EL (cell line): ENCODE results near the gene CRK.
"Not testable (repeated sequence)": the region's sequence is repeated elsewhere in the genome, so short reads cannot be mapped to it uniquely, and the experiment has no call there.

Experiments
- DNase-seq: peaks from one replicate; pipeline ENCODE4 v3.0.0-alpha.2; 2016

The CRK gene

DNA sequence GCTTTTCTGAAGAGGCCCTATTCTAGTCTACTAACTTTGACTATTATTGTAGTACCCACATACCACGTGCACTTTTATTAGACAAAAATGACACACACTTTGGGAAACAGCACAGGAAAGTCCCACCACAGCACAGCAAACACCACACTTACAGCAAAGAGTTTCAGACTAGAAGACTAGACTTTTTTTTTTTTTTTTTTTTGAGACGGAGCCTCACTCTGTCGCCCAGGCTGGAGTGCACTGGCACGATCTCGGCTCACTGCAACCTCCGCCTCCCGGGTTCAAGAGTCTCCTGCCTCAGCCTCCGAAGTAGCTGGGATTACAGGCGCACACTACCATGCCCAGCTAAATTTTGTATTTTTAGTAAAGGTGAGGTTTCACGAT is 76.1 kb downstream of the CRK start:
- no peak for DNase-seq

DNA sequence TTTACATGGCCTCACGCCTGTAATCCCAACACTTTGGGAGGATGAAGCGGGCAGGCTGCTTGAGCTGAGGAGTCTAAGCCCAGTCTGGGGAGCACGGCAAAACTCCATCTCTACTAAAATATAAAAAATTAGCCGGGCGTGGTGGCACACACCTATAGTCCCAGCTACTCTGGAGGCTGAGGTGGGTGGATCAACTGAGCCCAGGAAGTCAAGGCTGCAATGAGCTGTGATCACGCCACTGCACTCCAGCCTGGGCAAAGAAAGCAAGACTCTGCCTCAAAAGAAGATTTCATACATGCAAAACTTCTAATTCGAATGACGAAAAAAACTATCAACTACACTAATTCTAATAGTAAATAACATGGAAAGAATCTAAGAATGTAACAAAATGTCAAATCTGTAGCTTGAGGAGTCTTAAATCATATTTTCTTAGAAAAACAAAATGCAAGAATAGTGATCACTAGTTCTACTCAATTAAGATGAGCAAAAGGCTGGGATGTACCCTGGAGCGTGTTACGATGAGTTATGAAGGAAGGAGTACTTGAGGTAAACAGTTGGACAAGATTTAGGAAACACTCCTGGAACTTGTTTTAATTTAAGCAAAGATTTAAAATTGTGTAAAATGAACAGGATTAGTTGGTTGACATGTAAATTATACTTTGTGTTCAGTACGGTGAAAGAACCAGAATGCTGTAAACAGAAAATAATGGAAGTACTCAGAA is 76.7 kb downstream of the CRK start:
- no peak for DNase-seq

DNA sequence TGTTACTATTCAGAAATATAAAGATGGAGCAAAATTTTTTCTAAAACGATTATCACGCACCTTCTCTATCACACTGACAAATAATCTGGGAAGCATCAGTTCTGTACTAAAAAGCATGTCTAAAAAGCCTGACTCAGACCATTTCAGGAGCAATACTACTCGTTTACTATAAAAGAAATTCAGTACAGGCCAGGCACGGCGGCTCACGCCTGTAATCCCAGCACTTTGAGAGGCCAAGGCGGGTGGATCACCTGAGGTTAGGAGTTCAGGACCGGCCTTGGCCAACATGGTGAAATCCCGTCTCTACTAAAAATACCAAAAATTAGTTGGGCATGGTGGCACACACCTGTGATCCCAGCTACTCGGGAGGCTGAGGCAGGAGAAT is 77.6 kb downstream of the CRK start:
- DNase-seq: not testable (repeated sequence)

DNA sequence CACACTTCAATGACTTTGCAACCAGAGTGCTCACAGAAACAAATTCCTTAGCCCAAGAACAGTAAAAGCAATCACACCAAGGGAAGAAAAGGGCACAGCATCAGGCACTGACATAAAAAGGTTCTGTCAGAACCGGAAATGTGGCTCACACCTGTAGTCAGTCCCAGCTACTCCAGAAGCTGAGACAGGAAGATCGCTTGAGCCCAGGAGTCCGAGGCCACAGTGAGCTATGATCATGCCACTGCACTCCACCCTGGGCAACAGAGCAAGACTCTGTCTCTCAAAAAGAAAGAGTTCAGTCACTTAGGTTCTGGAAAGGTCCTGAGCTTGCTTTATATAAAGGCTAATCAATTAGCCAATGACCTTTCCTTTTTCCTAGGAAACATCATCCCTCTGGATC is 78.7 kb downstream of the CRK start:
- DNase-seq: no peak

DNA sequence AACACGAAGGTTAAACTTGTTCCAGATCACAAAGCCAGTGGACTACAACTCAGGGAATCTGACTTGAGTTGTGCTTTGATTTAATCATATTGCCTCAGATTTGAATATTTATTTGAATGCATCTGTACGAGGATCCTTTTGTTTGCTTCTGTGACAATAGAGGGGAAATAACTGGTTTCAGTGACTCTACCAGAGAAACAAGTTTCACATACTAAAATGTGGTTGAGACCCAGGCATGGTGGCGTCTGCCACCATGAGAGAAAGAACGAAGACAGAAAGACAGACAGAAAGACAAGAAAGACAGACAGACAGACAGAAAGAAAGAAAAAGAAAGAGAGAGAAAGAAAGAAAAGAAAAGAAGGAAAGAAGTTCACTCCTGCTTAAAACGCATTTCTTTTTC is 80.0 kb downstream of the CRK start:
- DNase-seq: no peak

DNA sequence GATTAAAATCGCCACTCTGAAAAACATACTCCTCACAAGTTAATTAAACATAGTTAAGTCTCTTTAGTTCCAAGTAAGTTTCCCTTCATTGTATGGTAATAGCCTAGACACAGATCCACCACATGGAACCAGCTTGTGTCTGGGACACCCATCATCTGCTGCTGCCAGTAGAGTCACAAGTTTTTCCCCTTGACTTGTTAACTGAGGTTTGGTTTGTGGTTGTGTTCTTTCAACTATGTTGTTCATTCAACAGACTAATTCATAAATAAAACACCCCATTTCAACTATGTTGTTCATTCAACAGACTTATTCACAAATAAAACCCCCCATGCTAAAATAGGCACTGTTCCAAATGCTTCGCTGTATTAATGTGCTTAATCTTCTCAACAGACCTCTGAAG is 80.4 kb downstream of the CRK start:
- no peak for DNase-seq

DNA sequence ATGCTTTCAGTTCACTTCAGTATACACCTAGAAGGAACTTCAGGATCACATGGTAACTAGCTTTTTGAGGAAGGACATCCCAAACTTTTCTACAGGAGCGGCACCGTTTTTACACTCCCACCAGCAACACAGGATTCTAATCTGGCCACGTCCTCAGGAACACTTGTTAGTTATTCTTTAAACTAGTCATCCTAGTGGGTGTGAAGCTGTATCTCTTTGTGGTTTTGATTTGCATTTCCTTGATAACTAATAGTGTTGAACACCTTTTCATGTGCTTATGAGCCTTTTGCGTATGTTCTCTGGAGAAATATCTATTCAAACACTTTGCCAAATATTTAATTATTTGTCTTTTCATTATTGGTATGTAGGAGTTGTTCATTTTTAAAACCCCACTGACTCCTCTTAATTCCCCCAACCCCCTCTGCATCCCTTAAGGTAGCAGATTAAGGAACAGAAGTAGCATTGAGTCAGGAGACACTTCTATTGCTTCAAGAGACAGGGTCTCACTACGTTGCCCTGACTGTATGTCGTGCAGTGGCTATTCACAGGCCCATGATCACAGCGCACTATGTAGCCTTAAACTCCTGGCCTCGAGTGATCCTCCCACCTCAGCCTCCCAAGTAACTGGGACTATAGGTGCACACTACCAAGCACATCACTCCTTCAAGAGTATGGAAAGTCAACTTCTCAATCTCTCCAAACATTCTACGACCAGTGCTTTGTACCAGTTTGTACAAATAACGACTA is 81.4 kb downstream of the CRK start:
- DNase-seq: no peak

DNA sequence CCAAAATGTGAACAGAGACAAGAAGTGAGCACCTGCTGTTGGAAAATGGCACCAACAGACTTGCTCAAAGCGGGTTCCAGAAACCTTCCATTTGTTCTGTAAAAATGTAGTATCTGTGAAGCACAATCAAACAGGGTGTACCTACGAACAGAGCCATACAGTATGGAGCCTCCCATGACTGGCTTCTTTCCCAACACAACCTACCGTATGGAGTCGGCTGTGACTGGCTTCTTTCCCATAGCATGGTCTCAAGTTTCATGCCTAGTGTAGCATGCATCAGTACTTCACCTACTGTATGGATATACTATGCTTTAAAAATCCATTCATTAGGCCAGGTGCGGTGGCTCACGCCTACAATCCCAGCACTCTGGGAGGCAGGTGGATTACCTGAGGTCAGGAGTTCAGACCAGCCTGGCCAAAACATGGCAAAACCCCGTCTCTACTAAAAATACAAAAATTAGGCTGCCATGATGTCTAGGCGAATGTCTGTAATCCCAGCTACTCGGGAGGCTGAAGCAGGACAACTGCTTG is 82.3 kb downstream of the CRK start:
- DNase-seq: no peak

DNA sequence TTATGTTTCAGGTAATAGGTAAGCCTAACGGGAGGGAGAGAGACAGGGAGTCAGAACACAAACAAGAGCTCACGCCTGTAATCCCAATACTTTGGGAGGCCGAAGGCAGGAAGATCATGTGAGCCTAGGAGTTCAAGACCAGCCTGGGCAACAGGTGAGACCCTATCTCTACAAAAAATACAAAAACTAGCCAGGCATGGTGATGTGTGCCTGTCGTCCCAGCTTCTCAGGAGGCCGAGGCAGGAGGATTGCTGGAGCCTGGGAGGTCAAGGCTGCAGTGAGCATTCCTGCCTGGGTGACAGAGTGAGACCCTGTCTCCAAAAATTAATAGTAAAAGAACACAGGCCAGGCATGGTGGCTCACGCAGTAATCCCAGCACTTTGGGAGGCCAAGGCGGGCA is 83.4 kb downstream of the CRK start:
- no peak for DNase-seq

DNA sequence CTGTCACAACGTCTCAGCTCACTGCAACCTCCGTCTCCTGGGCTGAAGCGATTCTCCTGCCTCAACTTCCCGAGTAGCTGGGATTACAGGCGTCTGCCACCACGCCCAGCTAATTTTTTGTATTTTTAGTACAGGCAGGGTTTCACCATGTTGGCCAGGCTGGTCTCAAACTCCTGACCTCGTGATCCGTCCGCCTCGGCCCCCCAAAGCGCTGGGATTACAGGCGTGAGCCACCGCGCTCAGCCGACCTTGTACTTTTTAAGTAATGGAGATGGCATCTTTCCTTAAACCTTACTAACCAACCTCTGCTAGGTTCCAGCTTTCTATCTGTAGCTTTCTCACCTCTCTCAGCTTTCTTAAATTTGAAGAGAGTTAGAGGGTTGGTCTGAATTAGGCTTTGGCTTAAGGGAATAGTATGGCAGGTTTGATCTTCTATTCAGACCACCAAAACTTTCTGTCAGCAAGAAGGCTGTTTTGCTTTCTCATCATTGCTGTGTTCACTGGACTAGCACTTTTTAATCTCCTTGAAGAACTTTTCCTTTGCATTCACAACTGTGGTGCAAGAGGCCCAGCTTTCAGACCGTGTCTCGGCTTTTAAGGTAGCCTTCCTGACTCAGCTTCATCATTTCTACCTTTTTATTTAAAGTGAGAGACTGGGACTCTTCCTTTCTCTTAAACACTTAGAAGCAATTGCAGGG is 84.0 kb downstream of the CRK start:
- DNase-seq: no peak
